SU-DHL-6 (cell line): ENCODE data around the gene TM9SF1.

ENCODE experiments used
- H2AFZ ChIP-seq: fragments of 200-600 bp; sonication (generic); 2 replicates; pipeline ENCODE4 v1.6.1; 2014; ENCODE audit warnings: low read depth, mild to moderate bottlenecking, moderate library complexity, mixed read lengths, antibody characterized with exemption, low read length; ENCODE audit not compliant: severe bottlenecking
- H3F3A ChIP-seq: fragments of 200-600 bp; shearing (Covaris generic); 2 replicates; pipeline ENCODE4 v1.6.0; 2016; ENCODE audit warnings: antibody characterized with exemption, mild to moderate bottlenecking; ENCODE audit not compliant: insufficient read depth
- H3K27ac ChIP-seq: fragments of 200-600 bp; sonication (generic); 2 replicates; pipeline ENCODE4 v1.5.1; 2016; ENCODE audit warnings: low read depth, mild to moderate bottlenecking, low read length, moderate library complexity, mixed read lengths
- H3K27me3 ChIP-seq: fragments of 200-600 bp; sonication (generic), shearing (Covaris generic); 2 replicates; pipeline ENCODE4 v1.6.0; 2014; ENCODE audit warnings: mild to moderate bottlenecking, low read length
- H3K36me3 ChIP-seq: fragments of 200-600 bp; sonication (generic); 2 replicates; pipeline ENCODE4 v1.6.1; 2014; ENCODE audit warnings: mild to moderate bottlenecking, low read length, mixed read lengths
- H3K4me2 ChIP-seq: fragments of 300-600, 200-600 bp; shearing (Covaris generic), sonication (generic); 2 replicates; pipeline ENCODE4 v1.6.0; 2014; ENCODE audit warnings: low read length, low read depth, mild to moderate bottlenecking; ENCODE audit not compliant: poor library complexity, severe bottlenecking
- H3K4me3 ChIP-seq: fragments of 200-600 bp; sonication (generic); 2 replicates; pipeline ENCODE4 v1.5.1; 2014; ENCODE audit warnings: antibody characterized with exemption, low read length, mild to moderate bottlenecking, mixed read lengths; ENCODE audit not compliant: insufficient read depth, poor library complexity, severe bottlenecking
- H3K79me2 ChIP-seq: fragments of 200-600 bp; sonication (generic); 2 replicates; pipeline ENCODE4 v1.6.1; 2014; ENCODE audit warnings: mild to moderate bottlenecking, low read length, moderate library complexity; ENCODE audit not compliant: insufficient read depth
- H3K9ac ChIP-seq: fragments of 200-600 bp; sonication (generic); 2 replicates; pipeline ENCODE4 v1.7.0; 2014; ENCODE audit warnings: mild to moderate bottlenecking, low read length
- H3K9me2 ChIP-seq: fragments of 200-600 bp; sonication (generic); replicated peaks from 2 replicates; pipeline ENCODE4 v1.6.1; 2014; ENCODE audit warnings: low read length; ENCODE audit not compliant: insufficient read depth
- H3K9me3 ChIP-seq: fragments of 200-600 bp; sonication (generic); 2 replicates; pipeline ENCODE4 v1.6.1; 2014; ENCODE audit warnings: low read length, mixed read lengths; ENCODE audit not compliant: insufficient read depth
- H4K20me1 ChIP-seq: fragments of 200-600 bp; sonication (generic); 2 replicates; pipeline ENCODE4 v1.6.1; 2014; ENCODE audit warnings: low read depth, mild to moderate bottlenecking, antibody characterized with exemption, low read length, moderate library complexity, mixed read lengths
- CTCF ChIP-seq: fragments of 200-600 bp; sonication (generic); IDR thresholded peaks from one replicate; pipeline ENCODE4 v1.5.1; 2017; ENCODE audit warnings: antibody characterized with exemption, mild to moderate bottlenecking, low read length, moderate library complexity; ENCODE audit not compliant: insufficient read depth, poor library complexity, severe bottlenecking
- EZH2phosphoT487 ChIP-seq: fragments of 200-600 bp; sonication (generic), shearing (Covaris generic); conservative IDR thresholded peaks from 2 replicates; pipeline ENCODE4 v1.6.1; 2018; ENCODE audit warnings: mild to moderate bottlenecking, antibody characterized with exemption, low read length, moderate library complexity, mixed read lengths

Gene TM9SF1

GRCh38 chr14:24213866-24214662 lies 18.8 kb upstream of the TM9SF1 start:
- no peaks in the 10 kb centered on the region for H3K36me3 ChIP-seq
- TF ChIP-seq CTCF: peak; percentile 19
- TF ChIP-seq EZH2phosphoT487: no peak
- no peaks in the 10 kb centered on the region for H4K20me1 ChIP-seq
- no peaks in the 10 kb centered on the region for H3K27me3 ChIP-seq
- no peaks in the 10 kb centered on the region for H3K9me2 ChIP-seq
- H3K9ac ChIP-seq: peak overlapping the region; percentile 82
- peak overlapping the region; percentile 59 for H3K4me2 ChIP-seq
- H3K4me3 ChIP-seq: peak overlapping the region; percentile 64
- no peak overlapping the region for H2AFZ ChIP-seq
- peaks cover 26% of the 10 kb centered on the region for H3F3A ChIP-seq
- H3K79me2 ChIP-seq: no peaks in the 10 kb centered on the region
- H3K9me3 ChIP-seq: no peaks in the 10 kb centered on the region
- H3K27ac ChIP-seq: peak overlapping the region; percentile 88

DNA sequence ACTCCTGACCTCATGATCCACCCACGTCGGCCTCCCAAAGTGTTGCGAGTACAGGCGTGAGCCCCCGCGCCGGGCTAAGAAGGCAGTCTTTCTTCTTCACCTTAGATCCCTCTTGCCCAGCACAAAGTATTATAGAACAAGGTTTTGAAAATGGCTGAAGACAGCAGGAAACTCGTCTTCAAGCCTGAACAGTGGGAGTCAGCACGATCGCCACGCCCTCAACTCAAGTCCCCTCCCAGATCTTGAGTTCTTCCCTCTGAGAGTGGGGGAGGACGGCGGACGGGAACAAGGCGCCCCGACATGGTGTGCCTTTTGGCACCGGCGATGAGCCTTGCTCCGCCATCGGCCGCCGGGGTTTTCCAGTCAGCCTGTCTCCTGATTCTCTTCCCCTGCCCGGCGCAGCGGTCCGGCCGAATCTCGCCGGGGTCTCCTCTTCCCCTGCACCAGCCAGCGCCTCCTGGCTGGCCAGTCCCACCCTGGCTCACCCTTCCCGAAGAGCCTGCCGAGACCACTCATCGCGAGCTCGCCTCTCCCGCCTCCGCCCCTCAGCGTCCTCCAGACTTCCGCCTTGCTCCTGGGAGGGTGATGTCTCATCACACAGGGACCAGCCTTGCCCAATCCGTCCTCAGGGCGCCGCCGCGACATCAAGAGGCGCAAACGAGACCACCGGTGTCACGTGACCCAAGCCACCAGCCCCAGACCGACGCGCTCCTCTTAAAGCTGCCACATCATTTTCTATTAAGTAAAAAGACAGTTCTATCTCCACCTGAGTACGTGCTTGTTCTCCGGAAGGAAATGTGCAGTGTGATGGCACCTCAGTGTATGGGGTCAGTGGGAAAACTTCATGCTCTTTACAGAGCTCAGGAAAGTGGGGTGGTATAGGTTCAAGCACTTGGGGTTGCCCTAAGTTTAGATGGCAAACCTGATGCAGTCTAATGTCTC lies 18.0 kb upstream of the TM9SF1 start, which contains the start of gene CHMP4A:
Gene CHMP4A, minus strand, starts transcription at position 565 of the 942 bp plus-strand sequence. Its CDS starts 49 bp downstream, at position 516.
- Histone ChIP-seq H4K20me1 (no peaks in the 10 kb centered on the region), H3K27ac (peak within 1 kb of the TSS; percentile 88), H3K4me2 (peak within 1 kb of the TSS; percentile 59), H3K79me2 (no peaks in the 10 kb centered on the region), H3K4me3 (peak within 1 kb of the TSS; percentile 64), H2AFZ (no peak within 1 kb of the TSS), H3K9me2 (no peaks in the 10 kb centered on the region), H3F3A (peaks cover 22% of the 10 kb centered on the region), H3K9ac (peak within 1 kb of the TSS; percentile 82), H3K36me3 (no peaks in the 10 kb centered on the region), H3K27me3 (no peaks in the 10 kb centered on the region), H3K9me3 (no peaks in the 10 kb centered on the region)
- TF ChIP-seq CTCF (no peak), EZH2phosphoT487 (no peak)

DNA sequence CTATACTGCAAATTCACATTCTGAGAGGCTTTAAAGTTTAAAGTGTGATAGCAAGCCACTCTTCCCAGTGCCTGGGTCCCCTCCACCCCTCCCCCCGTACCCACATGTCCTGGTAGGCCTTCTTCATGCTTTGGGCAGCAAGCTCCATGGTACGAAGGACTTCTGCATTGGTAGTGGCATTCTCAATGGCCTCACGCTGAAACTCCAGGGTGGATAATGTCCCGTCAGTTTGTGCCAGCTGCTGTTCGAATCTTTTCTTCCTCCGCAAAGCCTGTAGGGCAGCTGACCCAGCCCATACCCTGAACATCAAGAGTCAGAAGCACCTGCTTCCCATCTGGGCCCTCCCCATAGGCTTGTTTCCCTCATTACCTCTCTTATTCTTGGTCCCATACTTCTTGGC lies 16.1 kb upstream of the TM9SF1 start:
- Histone ChIP-seq H3K4me2 (peak overlapping the region; percentile 45), H3K27me3 (no peaks in the 10 kb centered on the region), H3K9me2 (no peaks in the 10 kb centered on the region), H3K36me3 (no peaks in the 10 kb centered on the region), H2AFZ (no peak overlapping the region), H4K20me1 (no peaks in the 10 kb centered on the region), H3K9ac (no peak overlapping the region), H3K4me3 (no peak overlapping the region), H3K9me3 (no peaks in the 10 kb centered on the region), H3K79me2 (no peaks in the 10 kb centered on the region), H3F3A (peaks cover 18% of the 10 kb centered on the region), H3K27ac (no peak overlapping the region)
- TF ChIP-seq CTCF (no peak), EZH2phosphoT487 (no peak)
